Osteocyte (in vitro differentiated cells): ENCODE measurements around the gene CDH5. TPM values are rescaled to one million over a fixed set of nuclear protein-coding genes. Genes with fewer than 3 reads are reported as not detected.
A peak's percentile ranks its signal among the peaks of the same experiment; 100 is the strongest.

Source experiments
- DNase-seq: peaks from one replicate; pipeline ENCODE4 v3.0.0; 2021; ENCODE audit warnings: mixed read lengths; ENCODE audit not compliant: unreplicated experiment; ENCODE audit errors: extremely low spot score
- H3K27ac Mint-ChIP-seq: one replicate; pipeline ENCODE4 v1.8.0; 2021; ENCODE audit warnings: mild to moderate bottlenecking, mixed read lengths; ENCODE audit not compliant: unreplicated experiment
- H3K27me3 Mint-ChIP-seq: one replicate; pipeline ENCODE4 v1.8.0; 2021; ENCODE audit warnings: mixed read lengths; ENCODE audit not compliant: unreplicated experiment
- H3K36me3 Mint-ChIP-seq: one replicate; pipeline ENCODE4 v1.8.0; 2021; ENCODE audit warnings: mixed read lengths; ENCODE audit not compliant: unreplicated experiment
- H3K4me1 Mint-ChIP-seq: one replicate; pipeline ENCODE4 v1.8.0; 2021; ENCODE audit warnings: mixed read lengths; ENCODE audit not compliant: unreplicated experiment
- H3K4me3 Mint-ChIP-seq: one replicate; pipeline ENCODE4 v1.8.0; 2021; ENCODE audit warnings: mild to moderate bottlenecking, moderate library complexity, mixed read lengths; ENCODE audit not compliant: unreplicated experiment
- H3K9me3 Mint-ChIP-seq: one replicate; pipeline ENCODE4 v1.8.0; 2021; ENCODE audit warnings: mixed read lengths; ENCODE audit not compliant: unreplicated experiment
- CTCF ChIP-seq: fragments of 200-600 bp; sonication (generic); IDR thresholded peaks from 2 replicates; pipeline ENCODE4 v1.5.0; 2021; ENCODE audit warnings: antibody characterized with exemption, mild to moderate bottlenecking, moderate library complexity
- total RNA-seq: library from RNA; stranded (reverse); gene quantifications from 2 replicates; pipeline ENCODE4 v1.2.1, GENCODE V29; 2021

Gene CDH5
- total RNA-seq, 1 donor from 2014 or later, result not detected

- no peaks in the 10 kb centered on the region for H3K36me3 Mint-ChIP-seq
- H3K27ac Mint-ChIP-seq, result no peak overlapping the region
- DNase-seq, result no peak
- H3K4me3 Mint-ChIP-seq, result no peak overlapping the region
- TF ChIP-seq CTCF, result no peak
- H3K4me1 Mint-ChIP-seq, result peaks cover 12% of the 10 kb centered on the region
- H3K9me3 Mint-ChIP-seq, result no peaks in the 10 kb centered on the region
- H3K27me3 Mint-ChIP-seq, result peaks cover 56% of the 10 kb centered on the region
These were observed 12.2 kb upstream of the CDH5 start for GRCh38 chr16:66354034-66354909.

- Mint-ChIP-seq H3K27ac (no peak overlapping the region), H3K9me3 (no peaks in the 10 kb centered on the region)
These were observed 11.0 kb upstream of the CDH5 start for GRCh38 chr16:66355526-66355925.

GRCh38 chr16:66357523-66357928 is 9.0 kb upstream of the CDH5 start:
- Mint-ChIP-seq H3K27me3 (peaks cover 46% of the 10 kb centered on the region), H3K27ac (no peak overlapping the region), H3K4me3 (no peak overlapping the region), H3K4me1 (peaks cover 17% of the 10 kb centered on the region), H3K9me3 (no peaks in the 10 kb centered on the region), H3K36me3 (no peaks in the 10 kb centered on the region)
- peak; percentile 82 for TF ChIP-seq CTCF
- DNase-seq, result no peak

More at GRCh38 chr16:66355526-66355925, 11.0 kb upstream of the CDH5 start:
- Mint-ChIP-seq H3K4me1 (peaks cover 17% of the 10 kb centered on the region), H3K27me3 (peaks cover 49% of the 10 kb centered on the region), H3K4me3 (no peak overlapping the region), H3K36me3 (no peaks in the 10 kb centered on the region)
- no peak for DNase-seq
- no peak for TF ChIP-seq CTCF

- DNase-seq, result no peak
- no peak for TF ChIP-seq CTCF
- Mint-ChIP-seq H3K27ac (no peak overlapping the region), H3K36me3 (no peaks in the 10 kb centered on the region), H3K27me3 (peaks cover 46% of the 10 kb centered on the region), H3K4me3 (no peak overlapping the region), H3K4me1 (peaks cover 17% of the 10 kb centered on the region), H3K9me3 (no peaks in the 10 kb centered on the region)
These were observed 8.3 kb upstream of the CDH5 start for GRCh38 chr16:66358231-66358630.

- H3K4me3 Mint-ChIP-seq, result no peak overlapping the region
- no peak overlapping the region for H3K27ac Mint-ChIP-seq
- H3K36me3 Mint-ChIP-seq, result no peaks in the 10 kb centered on the region
- no peak for TF ChIP-seq CTCF
- peaks cover 16% of the 10 kb centered on the region for H3K4me1 Mint-ChIP-seq
- H3K27me3 Mint-ChIP-seq, result peaks cover 42% of the 10 kb centered on the region
- no peaks in the 10 kb centered on the region for H3K9me3 Mint-ChIP-seq
- DNase-seq, result no peak
These were observed 7.5 kb upstream of the CDH5 start for GRCh38 chr16:66359012-66359411.
